Activated CD4-positive, alpha-beta T cell treated with anti-CD3 and anti-CD28 coated beads, Interleukin-2, amount 10 ng/mL, durations not matched to agents 7 days and 5 days (primary cell): ENCODE measurements around the gene CFI. TPM values are rescaled to one million over a fixed set of nuclear protein-coding genes. Genes with fewer than 3 reads are reported as not detected.

Experiments
- CTCF ChIA-PET: fragments of 350-600 bp; sonication (Branson Sonifier 250); formaldehyde crosslinking; loops from one replicate; lab custom pipeline; 2021; ENCODE audit warnings: antibody characterized with exemption; lab: Charles Lee
- POLR2A ChIA-PET: fragments of 350-600 bp; sonication (Branson Sonifier 250); formaldehyde crosslinking; loops from one replicate; lab custom pipeline; 2021; ENCODE audit warnings: antibody characterized with exemption; lab: Charles Lee
- DNase-seq: peaks from one replicate; pipeline ENCODE4 v3.0.0-alpha.2; 2020
- H3K27ac Mint-ChIP-seq: one replicate; pipeline ENCODE4 v1.8.0; 2021; ENCODE audit warnings: mild to moderate bottlenecking, moderate library complexity, mixed read lengths
- H3K27me3 Mint-ChIP-seq: one replicate; pipeline ENCODE4 v1.8.0; 2021; ENCODE audit warnings: mixed read lengths
- H3K36me3 Mint-ChIP-seq: one replicate; pipeline ENCODE4 v1.8.0; 2021; ENCODE audit warnings: low read depth, mixed read lengths
- H3K4me1 Mint-ChIP-seq: one replicate; pipeline ENCODE4 v1.8.0; 2021; ENCODE audit warnings: mixed read lengths
- H3K4me3 Mint-ChIP-seq: one replicate; pipeline ENCODE4 v1.8.0; 2021; ENCODE audit warnings: mild to moderate bottlenecking, moderate library complexity, mixed read lengths
- H3K9me3 Mint-ChIP-seq: one replicate; pipeline ENCODE4 v1.8.0; 2021; ENCODE audit warnings: mixed read lengths
- total RNA-seq, 2 experiments: library from RNA; stranded (reverse); gene quantifications; one replicate each; pipeline ENCODE4 v1.2.3, GENCODE V29; 2021

Gene CFI
- total RNA-seq, 2 experiments from 2014 or later = not detected

DNA sequence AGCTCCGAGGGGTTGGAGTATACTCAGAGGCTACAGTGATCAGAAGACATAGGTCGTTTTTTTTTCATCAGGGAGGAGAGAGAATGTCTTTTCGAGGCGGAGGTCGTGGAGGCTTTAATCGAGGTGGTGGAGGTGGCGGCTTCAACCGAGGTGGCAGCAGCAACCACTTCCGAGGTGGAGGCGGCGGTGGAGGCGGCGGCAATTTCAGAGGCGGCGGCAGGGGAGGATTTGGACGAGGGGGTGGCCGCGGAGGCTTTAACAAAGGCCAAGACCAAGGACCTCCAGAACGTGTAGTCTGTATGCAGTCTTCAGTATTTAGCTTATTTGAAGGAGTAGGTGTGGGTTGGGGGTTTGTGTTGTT lies 14.3 kb upstream of the CFI start:
- ChIA-PET POLR2A (interaction anchor here (0.6 kb wide), 1 partner anchor 1168 kb away, joined by 3 read pairs; no protein-coding TSS in a partner anchor), CTCF (interaction anchor here (1.3 kb wide), 1 partner anchor 17 kb away, joined by 3 read pairs; no protein-coding TSS in a partner anchor)
- H3K36me3 Mint-ChIP-seq = peaks cover 49% of the 10 kb centered on the region
- H3K4me1 Mint-ChIP-seq = peaks cover 68% of the 10 kb centered on the region
- peak; percentile 62 for DNase-seq
- H3K27me3 Mint-ChIP-seq = no peaks in the 10 kb centered on the region
- H3K9me3 Mint-ChIP-seq = no peaks in the 10 kb centered on the region
- peak overlapping the region; percentile 97 for H3K4me3 Mint-ChIP-seq
- H3K27ac Mint-ChIP-seq = peak overlapping the region; percentile 98

- no peaks in the 10 kb centered on the region for H3K9me3 Mint-ChIP-seq
- H3K27me3 Mint-ChIP-seq = no peaks in the 10 kb centered on the region
- peak within 1 kb of the TSS; percentile 98 for H3K27ac Mint-ChIP-seq
- DNase-seq = peak; percentile 95
- H3K4me1 Mint-ChIP-seq = peaks cover 62% of the 10 kb centered on the region
- CTCF ChIA-PET = interaction anchor here (0.6 to 1.3 kb wide), 2 partner anchors 16 to 455 kb away, joined by 3 to 4 read pairs; no protein-coding TSS in a partner anchor
- POLR2A ChIA-PET = interaction anchor here (0.5 kb wide), 1 partner anchor 213 kb away, joined by 3 read pairs; no protein-coding TSS in a partner anchor
- peaks cover 44% of the 10 kb centered on the region for H3K36me3 Mint-ChIP-seq
- H3K4me3 Mint-ChIP-seq = peak within 1 kb of the TSS; percentile 97
Measured at GRCh38 chr4:109815151-109816081, 13.6 kb upstream of the CFI start, which contains the start of gene GAR1. TSS of gene GAR1 (plus strand) at chr4:109815762. CDS start at chr4:109816165, 403 bp downstream.

GRCh38 chr4:109811707-109812106 lies 9.9 kb upstream of the CFI start:
- peaks cover 4% of the 10 kb centered on the region for H3K27me3 Mint-ChIP-seq
- H3K27ac Mint-ChIP-seq = no peak overlapping the region
- peaks cover 28% of the 10 kb centered on the region for H3K4me1 Mint-ChIP-seq
- no peak for DNase-seq
- H3K9me3 Mint-ChIP-seq = no peaks in the 10 kb centered on the region
- H3K36me3 Mint-ChIP-seq = peaks cover 12% of the 10 kb centered on the region
- ChIA-PET CTCF (no interaction called here), POLR2A (no interaction called here)
- no peak overlapping the region for H3K4me3 Mint-ChIP-seq

GRCh38 chr4:109810552-109811387 lies 9.0 kb upstream of the CFI start:
- Mint-ChIP-seq H3K9me3 (no peaks in the 10 kb centered on the region), H3K27me3 (peaks cover 4% of the 10 kb centered on the region), H3K4me3 (no peak overlapping the region), H3K36me3 (peaks cover 6% of the 10 kb centered on the region), H3K4me1 (peaks cover 18% of the 10 kb centered on the region), H3K27ac (no peak overlapping the region)
- POLR2A ChIA-PET = no interaction called here
- CTCF ChIA-PET = no interaction called here
- DNase-seq = no peak

DNA sequence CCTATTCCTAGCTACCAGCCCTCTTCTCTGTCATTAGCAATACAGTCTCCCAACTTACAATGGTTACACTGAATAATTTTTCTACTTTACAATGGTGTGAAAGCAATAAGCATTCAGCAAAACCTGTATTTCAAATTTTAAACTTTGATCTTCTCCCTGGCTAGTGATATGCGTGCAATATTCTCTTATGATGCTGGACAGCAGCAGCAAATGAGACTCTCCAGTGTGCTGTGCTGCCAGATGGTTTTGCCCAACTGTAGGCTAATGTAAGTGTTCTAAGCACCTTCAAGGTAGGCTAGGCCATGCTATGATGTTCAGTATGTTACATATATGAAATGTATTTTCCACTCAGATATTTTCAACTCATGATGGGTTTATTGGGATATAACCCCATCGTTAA lies 7.9 kb upstream of the CFI start:
- H3K4me3 Mint-ChIP-seq = no peak overlapping the region
- peaks cover 4% of the 10 kb centered on the region for H3K27me3 Mint-ChIP-seq
- no peak for DNase-seq
- ChIA-PET POLR2A (no interaction called here), CTCF (interaction anchor here (0.6 kb wide), 1 partner anchor 1350 kb away, joined by 3 read pairs; no protein-coding TSS in a partner anchor)
- H3K27ac Mint-ChIP-seq = no peak overlapping the region
- H3K9me3 Mint-ChIP-seq = no peaks in the 10 kb centered on the region
- peaks cover 6% of the 10 kb centered on the region for H3K36me3 Mint-ChIP-seq
- H3K4me1 Mint-ChIP-seq = peaks cover 13% of the 10 kb centered on the region

DNA sequence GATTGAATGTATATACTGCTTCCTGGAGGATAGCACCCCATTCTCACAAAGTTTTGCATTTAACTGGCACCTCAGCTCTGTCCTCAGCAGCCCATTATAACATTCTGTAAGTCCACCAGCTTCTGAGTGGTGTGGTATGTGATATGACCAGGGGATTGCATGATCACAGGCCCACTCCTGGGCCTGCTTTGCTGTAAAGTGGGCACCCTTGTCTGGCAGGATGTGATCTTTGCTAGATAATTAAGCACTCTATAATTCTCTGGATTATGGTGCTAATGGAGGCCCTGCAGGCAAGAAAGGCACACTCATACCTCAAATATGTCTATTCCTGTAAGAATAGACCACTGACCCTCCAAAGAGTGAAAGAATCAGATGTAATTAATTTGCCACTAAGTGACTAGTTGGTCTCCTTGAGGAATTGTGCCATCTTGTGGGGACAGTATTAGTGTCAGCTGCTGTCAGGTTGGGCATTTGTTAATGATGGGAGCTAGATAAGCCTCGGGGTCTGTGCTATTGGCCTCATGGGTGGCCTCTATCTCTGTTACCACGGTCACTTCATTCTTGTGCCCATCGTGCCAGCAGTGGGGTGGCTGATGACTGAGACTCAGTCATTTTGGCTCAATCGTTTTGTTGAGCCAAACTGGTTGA lies 2.2 kb upstream of the CFI start:
- no peaks in the 10 kb centered on the region for H3K36me3 Mint-ChIP-seq
- CTCF ChIA-PET = interaction anchor here (0.7 kb wide), 1 partner anchor 372 kb away, joined by 3 read pairs; no protein-coding TSS in a partner anchor
- POLR2A ChIA-PET = no interaction called here

DNA sequence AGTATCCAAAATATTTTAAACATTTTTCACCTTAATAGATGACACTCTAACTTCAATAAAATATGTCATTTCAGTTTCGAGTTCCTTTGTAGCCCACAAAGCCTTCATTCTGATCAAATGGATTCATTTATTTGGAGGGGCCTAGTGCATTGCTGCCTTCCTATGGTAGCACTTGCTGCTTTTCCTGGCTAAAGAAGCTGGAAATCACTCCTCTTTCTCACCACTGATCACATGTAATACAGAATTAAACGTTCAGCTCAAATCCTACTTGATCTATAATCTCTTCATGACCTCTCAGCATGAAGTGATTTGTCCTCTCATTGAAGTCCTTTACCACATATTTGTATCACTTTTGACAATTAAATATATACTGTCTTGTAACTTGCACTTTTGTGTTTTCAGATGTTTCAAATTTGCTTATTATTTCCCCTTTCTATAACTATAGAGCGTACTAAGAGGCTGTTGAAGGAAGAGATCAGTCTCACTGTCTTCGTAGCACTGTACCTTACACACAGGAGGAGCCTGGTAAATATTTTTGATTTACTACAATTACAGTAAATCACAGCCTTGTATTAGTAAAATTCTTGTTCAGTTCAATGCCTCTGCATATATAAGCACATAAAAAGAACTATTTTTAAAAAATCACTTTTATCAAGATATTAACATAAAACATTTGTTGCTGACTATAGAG lies 555 bp downstream of the CFI start:
- Mint-ChIP-seq H3K4me1 (no peaks in the 10 kb centered on the region), H3K9me3 (peaks cover 2% of the 10 kb centered on the region), H3K4me3 (no peak overlapping the region), H3K27ac (no peak overlapping the region), H3K27me3 (peaks cover 12% of the 10 kb centered on the region), H3K36me3 (no peaks in the 10 kb centered on the region)
- DNase-seq = no peak
- POLR2A ChIA-PET = no interaction called here
- CTCF ChIA-PET = interaction anchor here (0.7 kb wide), 1 partner anchor 230 kb away, joined by 6 read pairs; no protein-coding TSS in a partner anchor

More for the DNA sequence above, 2.2 kb upstream of the CFI start:
- H3K9me3 Mint-ChIP-seq = no peaks in the 10 kb centered on the region
- H3K27ac Mint-ChIP-seq = no peak overlapping the region
- H3K4me3 Mint-ChIP-seq = no peak overlapping the region
- no peaks in the 10 kb centered on the region for H3K4me1 Mint-ChIP-seq
- H3K27me3 Mint-ChIP-seq = peaks cover 6% of the 10 kb centered on the region
- DNase-seq = no peak

GRCh38 chr4:109798866-109799265 lies 2.9 kb downstream of the CFI start:
- DNase-seq = no peak
- CTCF ChIA-PET = interaction anchor here (1.1 kb wide), 1 partner anchor 17 kb away, joined by 3 read pairs; the partner anchor contains the start of gene GAR1

DNA sequence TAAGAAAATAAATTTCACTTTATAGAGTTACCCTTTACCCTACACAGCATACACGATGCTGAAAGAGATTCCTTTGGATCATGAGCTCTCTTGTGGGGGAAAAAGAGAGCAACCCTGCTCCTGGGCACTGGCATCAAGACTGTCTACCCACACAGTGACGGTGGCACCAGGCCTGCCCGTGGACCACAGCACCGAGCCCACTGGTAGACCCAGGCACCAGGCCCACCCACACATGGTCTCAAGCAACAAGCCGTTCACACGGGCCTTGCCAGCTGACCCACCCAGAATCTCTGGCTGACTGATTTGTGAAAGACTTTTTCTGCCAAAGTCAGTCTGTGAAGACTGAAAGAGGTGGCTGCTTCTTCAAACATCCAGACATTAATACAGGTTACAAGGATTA lies 6.7 kb downstream of the CFI start:
- H3K27me3 Mint-ChIP-seq = peaks cover 34% of the 10 kb centered on the region
- peaks cover 12% of the 10 kb centered on the region for H3K9me3 Mint-ChIP-seq
- H3K4me1 Mint-ChIP-seq = no peaks in the 10 kb centered on the region
- no peak for DNase-seq
- CTCF ChIA-PET = interaction anchor here (2.0 kb wide), 1 partner anchor 362 kb away, joined by 4 read pairs; the partner anchor contains the start of gene SEC24B
- no peak overlapping the region for H3K27ac Mint-ChIP-seq
- no peak overlapping the region for H3K4me3 Mint-ChIP-seq
- POLR2A ChIA-PET = no interaction called here
- H3K36me3 Mint-ChIP-seq = no peaks in the 10 kb centered on the region

More at GRCh38 chr4:109798866-109799265, 2.9 kb downstream of the CFI start:
- peaks cover 12% of the 10 kb centered on the region for H3K9me3 Mint-ChIP-seq
- H3K4me3 Mint-ChIP-seq = no peak overlapping the region
- H3K4me1 Mint-ChIP-seq = no peaks in the 10 kb centered on the region
- H3K36me3 Mint-ChIP-seq = no peaks in the 10 kb centered on the region
- POLR2A ChIA-PET = interaction anchor here (0.5 kb wide), 1 partner anchor 72 kb away, joined by 20 read pairs; no protein-coding TSS in a partner anchor
- peaks cover 15% of the 10 kb centered on the region for H3K27me3 Mint-ChIP-seq
- H3K27ac Mint-ChIP-seq = no peak overlapping the region

DNA sequence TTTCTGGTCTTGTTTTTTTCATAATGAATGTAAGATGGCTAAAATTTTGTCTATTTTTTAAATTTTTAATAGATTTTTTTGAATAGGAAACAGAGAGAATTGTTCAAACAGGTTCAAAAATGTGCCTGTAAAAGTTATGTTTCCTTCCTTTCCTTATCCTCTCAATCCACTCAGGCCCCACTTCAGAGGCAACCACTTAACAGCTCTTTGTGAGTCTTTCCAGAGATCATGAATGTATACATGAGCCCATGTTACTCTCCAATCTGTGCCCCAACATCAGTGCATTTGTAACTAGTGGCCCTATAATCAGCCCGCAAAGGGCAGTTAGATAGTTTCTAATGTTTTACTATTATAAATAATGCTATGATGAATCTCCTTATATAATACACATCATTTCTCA lies 14.0 kb downstream of the CFI start:
- Mint-ChIP-seq H3K4me3 (no peak overlapping the region), H3K4me1 (no peaks in the 10 kb centered on the region), H3K9me3 (no peaks in the 10 kb centered on the region), H3K27ac (no peak overlapping the region), H3K36me3 (no peaks in the 10 kb centered on the region), H3K27me3 (peaks cover 37% of the 10 kb centered on the region)
- no peak for DNase-seq
- ChIA-PET CTCF (no interaction called here), POLR2A (no interaction called here)

DNA sequence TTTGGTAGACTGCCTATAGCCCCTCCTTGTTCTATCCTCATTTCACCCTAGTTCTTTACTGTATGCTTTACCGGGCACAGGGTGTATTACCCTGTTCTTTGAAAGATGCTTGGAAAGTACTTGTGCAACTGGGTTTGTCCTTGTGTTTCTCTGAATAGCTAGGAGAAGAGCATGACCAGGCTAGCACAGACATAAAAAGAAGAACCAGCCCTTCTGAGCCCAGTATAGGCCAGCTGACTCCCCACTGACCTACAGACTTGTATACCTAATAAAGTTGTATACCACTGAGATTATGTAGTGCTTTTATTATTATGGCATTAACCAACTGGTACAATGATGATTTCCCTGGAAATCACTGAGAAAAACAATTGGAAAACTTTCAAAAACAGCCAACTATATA lies 15.0 kb downstream of the CFI start:
- no peaks in the 10 kb centered on the region for H3K4me1 Mint-ChIP-seq
- no peak for DNase-seq
- H3K4me3 Mint-ChIP-seq = no peak overlapping the region
- H3K9me3 Mint-ChIP-seq = peaks cover 3% of the 10 kb centered on the region
- no peaks in the 10 kb centered on the region for H3K36me3 Mint-ChIP-seq
- CTCF ChIA-PET = no interaction called here
- H3K27ac Mint-ChIP-seq = no peak overlapping the region
- POLR2A ChIA-PET = no interaction called here
- peaks cover 41% of the 10 kb centered on the region for H3K27me3 Mint-ChIP-seq
